GM12878 (cell line): Measurements from ENCODE around the gene IFNA4. TPM values are rescaled to one million over a fixed set of nuclear protein-coding genes. Genes with fewer than 3 reads are reported as not detected.

ENCODE experiments used
- ATAC-seq: fragments of 200-7000 bp; cut with Tn5 transposase; 3 replicates; pipeline ENCODE4 v1.9.1; 2020; ENCODE audit warnings: mild to moderate bottlenecking, moderate library complexity
- BruUV-seq: library from RNA; stranded (reverse); fragments of 400-500 nt; replicated peaks from 2 replicates; lab custom pipeline; 2021; lab: Mats Ljungman, UMichigan
- CTCF ChIA-PET: fragments of 300-600 bp; sonication (Branson Sonifier 250); formaldehyde crosslinking; extraction: SDS; loops from one replicate; lab custom pipeline; 2021; ENCODE audit warnings: inconsistent platforms; lab: Yijun Ruan, JAX
- POLR2A ChIA-PET: fragments of 350-600 bp; formaldehyde crosslinking; extraction: SDS; loops from one replicate; lab custom pipeline; 2021; ENCODE audit warnings: inconsistent platforms; lab: Charles Lee
- RAD21 ChIA-PET: fragments of 300-600 bp; sonication (Branson Sonifier 250); formaldehyde crosslinking; loops from one replicate; lab custom pipeline; 2023; ENCODE audit warnings: antibody characterized with exemption; ENCODE audit not compliant: unreplicated experiment; lab: Charles Lee
- SMC1A ChIA-PET: fragments of 300-600 bp; sonication (Branson Sonifier 250); formaldehyde crosslinking; loops from one replicate; lab custom pipeline; 2023; ENCODE audit not compliant: unreplicated experiment, uncharacterized antibody; lab: Charles Lee
- DNase-seq: peaks from one replicate; pipeline ENCODE4 v3.0.0-alpha.2; 2011; ENCODE audit warnings: low read depth, low spot score
- FAIRE-seq: peaks from 3 replicates; lab custom pipeline; 2011; peaks lifted over from hg19 to GRCh38; lab: Jason Lieb, UNC
- H2AFZ ChIP-seq: 2 replicates; pipeline ENCODE4 v1.6.0; 2011; ENCODE audit warnings: low read depth, low read length, control low read depth; ENCODE audit not compliant: control insufficient read depth
- H3K27ac ChIP-seq: 2 replicates; pipeline ENCODE4 v1.5.1; 2011; ENCODE audit warnings: control low read depth; ENCODE audit not compliant: control insufficient read depth, insufficient read depth
- H3K27me3 ChIP-seq, 2 experiments: replicated peaks in 1 of 2; 2 replicates each; pipeline versions ENCODE4 v1.6.0 to v1.6.1; 2011; ENCODE audit warnings: low read length in 1 of 2; ENCODE audit not compliant: control insufficient read depth in 2 of 2, insufficient read depth in 2 of 2
- H3K36me3 ChIP-seq, 2 experiments: 2 replicates each; pipeline ENCODE4 v1.5.1; 2011; ENCODE audit warnings: low read length in 1 of 2; ENCODE audit not compliant: control insufficient read depth in 2 of 2, insufficient read depth in 2 of 2
- H3K4me1 ChIP-seq: 2 replicates; pipeline ENCODE4 v1.6.1; 2011; ENCODE audit warnings: mild to moderate bottlenecking, low read length, moderate library complexity, mixed read lengths; ENCODE audit not compliant: control insufficient read depth, insufficient read depth
- H3K4me2 ChIP-seq: 2 replicates; pipeline ENCODE4 v1.6.0; 2011; ENCODE audit warnings: control low read depth; ENCODE audit not compliant: control insufficient read depth, insufficient read depth
- H3K4me3 ChIP-seq: fragments of 200-600 bp; sonication (generic); 2 replicates; pipeline ENCODE4 v1.5.1; 2016
- H3K79me2 ChIP-seq: 2 replicates; pipeline ENCODE4 v1.6.0; 2011; ENCODE audit warnings: low read length; ENCODE audit not compliant: control insufficient read depth, insufficient read depth
- H3K9ac ChIP-seq: 2 replicates; pipeline ENCODE4 v1.8.0; 2011; ENCODE audit warnings: low read length, control low read depth, mixed read lengths; ENCODE audit not compliant: control insufficient read depth, insufficient read depth
- H3K9me3 ChIP-seq: replicated peaks from 3 replicates; pipeline ENCODE4 v1.5.1; 2011; ENCODE audit warnings: mild to moderate bottlenecking, low read length; ENCODE audit not compliant: control insufficient read depth, insufficient read depth
- H4K20me1 ChIP-seq: 2 replicates; pipeline ENCODE4 v1.6.0; 2011; ENCODE audit not compliant: control insufficient read depth, insufficient read depth
- BACH1 ChIP-seq: fragments of 450-650 bp; IDR thresholded peaks from 2 replicates; pipeline ENCODE4 v1.6.1; 2017; ENCODE audit warnings: mild to moderate bottlenecking, borderline replicate concordance
- BCL3 ChIP-seq: IDR thresholded peaks from 2 replicates; pipeline ENCODE4 v1.6.1; 2011; ENCODE audit warnings: borderline replicate concordance, low read depth, mild to moderate bottlenecking, moderate library complexity, low read length; ENCODE audit not compliant: insufficient read depth, poor library complexity, severe bottlenecking
- CREM ChIP-seq: IDR thresholded peaks from 2 replicates; pipeline ENCODE4 v1.6.1; 2014; ENCODE audit warnings: antibody characterized with exemption, low read depth
- EED ChIP-seq: sonication (generic); IDR thresholded peaks from 2 replicates; pipeline ENCODE4 v1.6.1; 2016; ENCODE audit warnings: antibody characterized with exemption, low read depth
- FOS ChIP-seq: IDR thresholded peaks from 3 replicates; pipeline ENCODE4 v1.6.1; 2011; ENCODE audit warnings: borderline replicate concordance; ENCODE audit not compliant: insufficient read length; ENCODE audit errors: extremely low read depth
- NBN ChIP-seq: fragments of 450-650 bp; IDR thresholded peaks from 2 replicates; pipeline ENCODE4 v1.6.1; 2016
- PKNOX1 ChIP-seq: fragments of 450-650 bp; IDR thresholded peaks from 2 replicates; pipeline ENCODE4 v1.6.1; 2016; ENCODE audit warnings: mild to moderate bottlenecking
- RAD21 ChIP-seq: IDR thresholded peaks from 2 replicates; pipeline ENCODE4 v1.6.1; 2011; ENCODE audit warnings: mild to moderate bottlenecking, low read depth, low read length, moderate library complexity; ENCODE audit not compliant: insufficient read depth
- RBBP5 ChIP-seq: fragments of 200-600 bp; sonication (generic); conservative IDR thresholded peaks from 2 replicates; pipeline ENCODE4 v1.6.1; 2016
- SIN3A ChIP-seq: IDR thresholded peaks from 2 replicates; pipeline ENCODE4 v1.6.1; 2012; ENCODE audit warnings: low read depth, low read length, improper control_type of control experiment
- SMC3 ChIP-seq: IDR thresholded peaks from 2 replicates; pipeline ENCODE4 v1.6.1; 2011; ENCODE audit warnings: low read length, improper control_type of control experiment, borderline replicate concordance
- WRNIP1 ChIP-seq: IDR thresholded peaks from 2 replicates; pipeline ENCODE4 v1.6.1; 2011; ENCODE audit warnings: low read depth, low read length, improper control_type of control experiment, borderline replicate concordance
- ZNF384 ChIP-seq: IDR thresholded peaks from 2 replicates; pipeline ENCODE4 v1.6.1; 2012; ENCODE audit warnings: low read depth, mild to moderate bottlenecking, low read length, improper control_type of control experiment, borderline replicate concordance
- WGBS: methylation state at CpG from one replicate; pipeline ENCODE4 v1.1.6; 2016; ENCODE audit warnings: low lambda C conversion rate; ENCODE audit not compliant: insufficient replicate concordance, insufficient coverage; ENCODE audit errors: missing lambda C conversion rate; 5-methylcytosine and 5-hydroxymethylcytosine counted together
- in situ Hi-C: fragments of 300-500 bp; cut with MboI; formaldehyde crosslinking; loops from 9 replicates; pipeline ENCODE4 v1.14.3; 2018; ENCODE audit warnings: mixed read lengths
- intact Hi-C: fragments of 100-400 bp; cut with micrococcal nuclease; formaldehyde crosslinking; loops from one replicate; pipeline ENCODE4 v1.14.2; 2022; ENCODE audit not compliant: unreplicated experiment
- polyA plus RNA-seq, 11 experiments: library from polyadenylated mRNA; depleted of rRNA in 4 of 11; unstranded in 6 of 11; stranded (reverse) in 5 of 11; fragments of >200 nt; fragmentation: Nextera tagmentation in 4 of 11; fragmentation: Illumina TruSeq in 1 of 11; extraction: Ambion mirVana in 4 of 11; extraction: Trizol in 1 of 11; gene quantifications; 1 replicate in 1 of 11; 2 replicates in 10 of 11; pipeline versions ENCODE4 v1.2.1 to v1.2.3, GENCODE V29; 2011 to 2016; ENCODE audit warnings: inconsistent platforms in 2 of 11, missing spikeins in 2 of 11, low read depth in 1 of 11
- total RNA-seq, 4 experiments: library from RNA; depleted of rRNA in 3 of 4; stranded (reverse); fragments of >200 nt in 3 of 4; fragmentation: Illumina TruSeq in 1 of 4; extraction: Trizol in 1 of 4; gene quantifications; 2 replicates each; pipeline versions ENCODE4 v1.2.1 to v1.2.3, GENCODE V29; 2013 to 2021
- TF ChIP-seq, protein P1 (sequence below): fragments of 450-650 bp; IDR thresholded peaks from 2 replicates; pipeline ENCODE4 v1.6.1; 2017; ENCODE audit warnings: mild to moderate bottlenecking, moderate library complexity
- TF ChIP-seq, protein P2 (sequence below): fragments of 450-650 bp; IDR thresholded peaks from 2 replicates; pipeline ENCODE4 v1.6.1; 2016; ENCODE audit warnings: mild to moderate bottlenecking

The IFNA4 gene
- total and polyA plus RNA-seq, 10 of the 15 experiments (the other 5 are each of a cell fraction or from before 2014, with no cell fraction given) = not detected

DNA sequence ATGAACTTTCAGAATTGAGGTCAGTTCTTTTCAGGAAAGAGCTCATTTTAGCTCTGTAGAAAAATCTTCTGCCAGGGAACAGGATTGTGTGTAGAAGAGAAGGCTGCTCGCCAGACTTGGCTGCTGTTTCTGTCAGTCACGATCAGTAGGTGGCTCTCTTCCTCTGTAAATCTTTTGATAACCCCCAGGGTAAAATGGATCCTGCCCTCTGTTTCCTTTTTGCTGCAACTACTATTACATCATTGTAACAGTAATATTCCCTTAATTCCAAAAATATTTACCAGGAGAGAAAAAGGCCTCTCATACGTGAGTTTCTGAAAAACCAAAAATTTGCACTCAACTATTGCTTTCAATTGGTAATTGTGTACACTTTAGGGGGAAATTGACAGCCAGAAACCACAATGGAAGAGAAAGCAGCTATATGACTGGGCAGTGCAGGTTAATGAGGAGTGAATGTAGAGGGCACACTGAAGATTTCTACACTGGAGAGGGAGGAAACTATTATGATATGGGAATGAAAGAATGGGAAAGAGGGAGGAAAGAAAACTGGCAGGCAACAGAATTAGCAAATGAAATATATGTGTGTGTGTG, 33.3 kb downstream of the IFNA4 start:
- H3K27ac ChIP-seq = no peak overlapping the region
- intact Hi-C loops = no loop called here
- RAD21 ChIA-PET = no interaction called here
- in situ Hi-C loops = no loop called here
- ATAC-seq (peak; percentile 94), DNase-seq (no peak), FAIRE-seq (peak; percentile 94)
- no peak overlapping the region for H3K4me3 ChIP-seq
- POLR2A ChIA-PET = no interaction called here
- no peak overlapping the region for H3K9ac ChIP-seq
- no peaks in the 10 kb centered on the region for H3K27me3 ChIP-seq
- H2AFZ ChIP-seq = peak overlapping the region; percentile 78
- H3K4me2 ChIP-seq = peak overlapping the region; percentile 30; the same call in 1 of the 2 replicates
- CTCF ChIA-PET = interaction anchor here (0.8 to 3.2 kb wide), 10 partner anchors 9 to 555 kb away, joined by 3 to 13 read pairs (median 4); partner anchors contain the start of gene IFNW1
- no peaks in the 10 kb centered on the region for H3K9me3 ChIP-seq
- 2% methylated on average over 3 of the region's 3 CpGs for WGBS
- H4K20me1 ChIP-seq = no peaks in the 10 kb centered on the region
- no peaks in the 10 kb centered on the region for H3K79me2 ChIP-seq
- SMC1A ChIA-PET = interaction anchor here (1.1 to 1.4 kb wide), 5 partner anchors 9 to 175 kb away, joined by 3 to 5 read pairs (median 3); no protein-coding TSS in a partner anchor
- H3K36me3 ChIP-seq = no peaks in the 10 kb centered on the region
- BruUV-seq = no TSS peak
- H3K4me1 ChIP-seq = no peaks in the 10 kb centered on the region
- TF ChIP-seq, protein P1, sequence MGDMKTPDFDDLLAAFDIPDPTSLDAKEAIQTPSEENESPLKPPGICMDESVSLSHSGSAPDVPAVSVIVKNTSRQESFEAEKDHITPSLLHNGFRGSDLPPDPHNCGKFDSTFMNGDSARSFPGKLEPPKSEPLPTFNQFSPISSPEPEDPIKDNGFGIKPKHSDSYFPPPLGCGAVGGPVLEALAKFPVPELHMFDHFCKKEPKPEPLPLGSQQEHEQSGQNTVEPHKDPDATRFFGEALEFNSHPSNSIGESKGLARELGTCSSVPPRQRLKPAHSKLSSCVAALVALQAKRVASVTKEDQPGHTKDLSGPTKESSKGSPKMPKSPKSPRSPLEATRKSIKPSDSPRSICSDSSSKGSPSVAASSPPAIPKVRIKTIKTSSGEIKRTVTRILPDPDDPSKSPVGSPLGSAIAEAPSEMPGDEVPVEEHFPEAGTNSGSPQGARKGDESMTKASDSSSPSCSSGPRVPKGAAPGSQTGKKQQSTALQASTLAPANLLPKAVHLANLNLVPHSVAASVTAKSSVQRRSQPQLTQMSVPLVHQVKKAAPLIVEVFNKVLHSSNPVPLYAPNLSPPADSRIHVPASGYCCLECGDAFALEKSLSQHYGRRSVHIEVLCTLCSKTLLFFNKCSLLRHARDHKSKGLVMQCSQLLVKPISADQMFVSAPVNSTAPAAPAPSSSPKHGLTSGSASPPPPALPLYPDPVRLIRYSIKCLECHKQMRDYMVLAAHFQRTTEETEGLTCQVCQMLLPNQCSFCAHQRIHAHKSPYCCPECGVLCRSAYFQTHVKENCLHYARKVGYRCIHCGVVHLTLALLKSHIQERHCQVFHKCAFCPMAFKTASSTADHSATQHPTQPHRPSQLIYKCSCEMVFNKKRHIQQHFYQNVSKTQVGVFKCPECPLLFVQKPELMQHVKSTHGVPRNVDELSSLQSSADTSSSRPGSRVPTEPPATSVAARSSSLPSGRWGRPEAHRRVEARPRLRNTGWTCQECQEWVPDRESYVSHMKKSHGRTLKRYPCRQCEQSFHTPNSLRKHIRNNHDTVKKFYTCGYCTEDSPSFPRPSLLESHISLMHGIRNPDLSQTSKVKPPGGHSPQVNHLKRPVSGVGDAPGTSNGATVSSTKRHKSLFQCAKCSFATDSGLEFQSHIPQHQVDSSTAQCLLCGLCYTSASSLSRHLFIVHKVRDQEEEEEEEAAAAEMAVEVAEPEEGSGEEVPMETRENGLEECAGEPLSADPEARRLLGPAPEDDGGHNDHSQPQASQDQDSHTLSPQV = no peak
- TF ChIP-seq SMC3 (peak; percentile 17; the same call in 1 of the 2 replicates), BCL3 (no peak), CREM (no peak), SIN3A (no peak), RBBP5 (no peak), WRNIP1 (no peak), EED (peak; percentile 39; the same call in 1 of the 2 replicates), FOS (no peak), ZNF384 (no peak), BACH1 (no peak), NBN (no peak), PKNOX1 (peak; percentile 76), RAD21 (peak; percentile 46)
- TF ChIP-seq, protein P2, sequence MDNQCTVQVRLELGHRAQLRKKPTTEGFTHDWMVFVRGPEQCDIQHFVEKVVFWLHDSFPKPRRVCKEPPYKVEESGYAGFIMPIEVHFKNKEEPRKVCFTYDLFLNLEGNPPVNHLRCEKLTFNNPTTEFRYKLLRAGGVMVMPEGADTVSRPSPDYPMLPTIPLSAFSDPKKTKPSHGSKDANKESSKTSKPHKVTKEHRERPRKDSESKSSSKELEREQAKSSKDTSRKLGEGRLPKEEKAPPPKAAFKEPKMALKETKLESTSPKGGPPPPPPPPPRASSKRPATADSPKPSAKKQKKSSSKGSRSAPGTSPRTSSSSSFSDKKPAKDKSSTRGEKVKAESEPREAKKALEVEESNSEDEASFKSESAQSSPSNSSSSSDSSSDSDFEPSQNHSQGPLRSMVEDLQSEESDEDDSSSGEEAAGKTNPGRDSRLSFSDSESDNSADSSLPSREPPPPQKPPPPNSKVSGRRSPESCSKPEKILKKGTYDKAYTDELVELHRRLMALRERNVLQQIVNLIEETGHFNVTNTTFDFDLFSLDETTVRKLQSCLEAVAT = 0 out of 2 replicates have a peak, but pooled peaks have one; percentile 21
